Epithelial cell of proximal tubule (primary cell): Measurements from ENCODE around the gene SYT9. TPM values are rescaled to one million over a fixed set of nuclear protein-coding genes. Genes with fewer than 3 reads are reported as not detected.

Source experiments
- DNase-seq: peaks from one replicate; pipeline ENCODE4 v3.0.0-alpha.2; 2011; ENCODE audit warnings: low read depth
- H3K4me3 ChIP-seq: 2 replicates; pipeline ENCODE4 v1.5.1; 2011; ENCODE audit warnings: low read depth, mild to moderate bottlenecking, low read length
- total RNA-seq: library from RNA; depleted of rRNA; stranded (reverse); fragments of >200 nt; gene quantifications from 2 replicates; pipeline ENCODE4 v1.2.3, GENCODE V29; 2015
- TF ChIP-seq, protein P1 (sequence below): conservative IDR thresholded peaks from 2 replicates; pipeline ENCODE4 v1.5.1; 2012; ENCODE audit warnings: low read depth, mild to moderate bottlenecking, low read length

SYT9 gene
- total RNA-seq, 1 donor from 2014 or later: 0.46 TPM

DNA sequence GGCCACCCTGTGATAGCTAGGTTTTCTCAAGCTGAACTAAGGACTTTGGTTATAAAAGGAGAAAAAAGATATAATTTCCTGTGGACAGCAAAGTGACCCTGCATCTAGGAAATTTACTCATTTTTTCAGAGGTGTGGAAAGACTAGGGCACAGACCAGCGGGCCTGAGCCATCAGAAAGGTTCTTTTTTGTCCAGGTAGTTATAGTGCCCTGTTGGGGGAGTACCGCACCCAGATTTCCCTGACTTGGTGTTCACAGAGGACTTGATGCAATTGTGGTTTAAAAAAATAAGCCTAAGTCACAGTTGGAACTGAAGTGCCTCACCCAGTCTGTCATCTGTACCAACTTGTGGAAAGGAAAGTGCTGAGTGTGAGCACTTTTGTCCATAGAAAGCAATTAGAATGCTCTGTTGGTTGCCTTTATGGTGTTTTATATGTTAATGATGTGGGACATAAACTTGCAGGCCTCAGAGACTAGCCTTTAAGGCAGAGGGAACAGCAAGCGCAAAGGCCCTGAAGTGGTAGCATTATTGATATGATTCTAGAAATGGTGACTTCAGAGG is 3.1 kb downstream of the SYT9 start:
- TF ChIP-seq, protein P1, sequence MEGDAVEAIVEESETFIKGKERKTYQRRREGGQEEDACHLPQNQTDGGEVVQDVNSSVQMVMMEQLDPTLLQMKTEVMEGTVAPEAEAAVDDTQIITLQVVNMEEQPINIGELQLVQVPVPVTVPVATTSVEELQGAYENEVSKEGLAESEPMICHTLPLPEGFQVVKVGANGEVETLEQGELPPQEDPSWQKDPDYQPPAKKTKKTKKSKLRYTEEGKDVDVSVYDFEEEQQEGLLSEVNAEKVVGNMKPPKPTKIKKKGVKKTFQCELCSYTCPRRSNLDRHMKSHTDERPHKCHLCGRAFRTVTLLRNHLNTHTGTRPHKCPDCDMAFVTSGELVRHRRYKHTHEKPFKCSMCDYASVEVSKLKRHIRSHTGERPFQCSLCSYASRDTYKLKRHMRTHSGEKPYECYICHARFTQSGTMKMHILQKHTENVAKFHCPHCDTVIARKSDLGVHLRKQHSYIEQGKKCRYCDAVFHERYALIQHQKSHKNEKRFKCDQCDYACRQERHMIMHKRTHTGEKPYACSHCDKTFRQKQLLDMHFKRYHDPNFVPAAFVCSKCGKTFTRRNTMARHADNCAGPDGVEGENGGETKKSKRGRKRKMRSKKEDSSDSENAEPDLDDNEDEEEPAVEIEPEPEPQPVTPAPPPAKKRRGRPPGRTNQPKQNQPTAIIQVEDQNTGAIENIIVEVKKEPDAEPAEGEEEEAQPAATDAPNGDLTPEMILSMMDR: no peak
- H3K4me3 ChIP-seq: no peak overlapping the region
- no peak for DNase-seq

- H3K4me3 ChIP-seq: no peak overlapping the region
- TF ChIP-seq, protein P1: no peak
- no peak for DNase-seq
These were observed 5.2 kb downstream of the SYT9 start for GRCh38 chr11:7256943-7257342.

GRCh38 chr11:7257724-7258123 is 6.0 kb downstream of the SYT9 start:
- DNase-seq: no peak
- TF ChIP-seq, protein P1: no peak
- no peak overlapping the region for H3K4me3 ChIP-seq

DNA sequence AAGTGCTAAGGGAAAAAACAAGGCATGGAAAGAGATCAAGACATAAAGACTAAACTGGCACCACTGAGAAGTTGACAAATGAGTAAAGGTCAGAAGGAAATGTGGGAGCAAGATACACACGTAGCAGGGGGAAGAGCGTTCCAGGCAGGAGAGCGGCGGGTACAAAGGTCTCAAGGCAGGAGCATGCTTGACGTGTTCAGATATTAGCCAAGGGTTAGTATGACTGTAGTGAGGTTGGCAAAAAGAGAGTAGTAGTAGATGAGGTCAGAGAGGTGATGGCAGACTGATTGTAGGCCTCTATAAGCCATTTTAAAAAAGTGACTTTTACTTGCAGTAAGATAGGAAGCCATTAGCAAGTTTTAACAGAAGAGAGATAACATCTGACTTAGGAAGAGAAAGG is 9.9 kb downstream of the SYT9 start:
- H3K4me3 ChIP-seq: no peak overlapping the region
- peak; percentile 4 for DNase-seq
- TF ChIP-seq, protein P1: no peak

- no peak for DNase-seq
These were observed 11.0 kb downstream of the SYT9 start for GRCh38 chr11:7262672-7263071.

DNA sequence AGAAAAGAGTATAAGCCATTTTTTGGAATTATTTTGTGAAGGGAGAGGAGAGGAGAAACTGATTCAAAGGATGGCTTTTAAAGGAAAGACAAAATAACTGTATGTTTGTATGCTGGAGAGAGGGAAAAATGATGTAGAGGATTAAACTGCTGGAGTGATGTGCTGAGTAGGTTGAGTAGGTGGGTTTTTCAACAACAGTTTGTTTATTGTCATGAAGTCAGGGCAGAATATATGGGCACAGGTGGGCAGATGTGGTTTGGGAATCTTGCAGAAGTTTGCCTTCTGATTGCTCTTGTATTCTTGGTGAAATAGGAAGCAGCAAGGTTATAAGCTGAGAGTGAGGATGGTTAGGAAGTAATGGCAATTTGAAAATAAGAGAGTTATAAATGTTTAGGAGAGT is 12.1 kb downstream of the SYT9 start:
- no peak for DNase-seq
- no peak overlapping the region for H3K4me3 ChIP-seq
- TF ChIP-seq, protein P1: no peak

More at GRCh38 chr11:7262672-7263071, 11.0 kb downstream of the SYT9 start:
- TF ChIP-seq, protein P1: no peak
- no peak overlapping the region for H3K4me3 ChIP-seq

- DNase-seq: no peak
- H3K4me3 ChIP-seq: no peak overlapping the region
- TF ChIP-seq, protein P1: no peak
These were observed 17.1 kb downstream of the SYT9 start for GRCh38 chr11:7268758-7269157.
